ENCODE data around the gene CD86.

DNA sequence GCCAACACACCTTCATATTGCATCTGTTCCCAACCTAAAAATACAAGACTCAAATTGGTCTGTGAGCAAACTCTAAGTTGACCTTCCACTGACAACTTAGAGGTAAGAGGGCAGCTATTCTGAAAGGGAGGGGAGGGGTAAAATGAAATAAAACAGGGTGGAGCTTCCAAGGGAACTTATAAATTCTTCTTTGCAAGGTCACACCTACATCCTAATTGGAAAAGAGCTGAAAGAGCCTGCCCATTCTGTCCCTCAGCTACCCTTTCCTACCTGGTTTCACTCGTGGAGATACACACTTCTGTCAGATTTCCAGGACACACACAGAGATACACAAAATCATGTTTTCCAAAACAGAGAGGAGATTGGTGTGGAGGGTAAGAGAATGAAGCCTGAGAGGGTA is 34.1 kb upstream of the CD86 start:
- TF ChIP-seq, protein P1, sequence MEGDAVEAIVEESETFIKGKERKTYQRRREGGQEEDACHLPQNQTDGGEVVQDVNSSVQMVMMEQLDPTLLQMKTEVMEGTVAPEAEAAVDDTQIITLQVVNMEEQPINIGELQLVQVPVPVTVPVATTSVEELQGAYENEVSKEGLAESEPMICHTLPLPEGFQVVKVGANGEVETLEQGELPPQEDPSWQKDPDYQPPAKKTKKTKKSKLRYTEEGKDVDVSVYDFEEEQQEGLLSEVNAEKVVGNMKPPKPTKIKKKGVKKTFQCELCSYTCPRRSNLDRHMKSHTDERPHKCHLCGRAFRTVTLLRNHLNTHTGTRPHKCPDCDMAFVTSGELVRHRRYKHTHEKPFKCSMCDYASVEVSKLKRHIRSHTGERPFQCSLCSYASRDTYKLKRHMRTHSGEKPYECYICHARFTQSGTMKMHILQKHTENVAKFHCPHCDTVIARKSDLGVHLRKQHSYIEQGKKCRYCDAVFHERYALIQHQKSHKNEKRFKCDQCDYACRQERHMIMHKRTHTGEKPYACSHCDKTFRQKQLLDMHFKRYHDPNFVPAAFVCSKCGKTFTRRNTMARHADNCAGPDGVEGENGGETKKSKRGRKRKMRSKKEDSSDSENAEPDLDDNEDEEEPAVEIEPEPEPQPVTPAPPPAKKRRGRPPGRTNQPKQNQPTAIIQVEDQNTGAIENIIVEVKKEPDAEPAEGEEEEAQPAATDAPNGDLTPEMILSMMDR (IDR thresholded peaks at IDR 0.05 in 8 of 11, conservative IDR thresholded peaks at IDR 0.05 in 3 of 11) = no peak
- no peak for TF ChIP-seq POLR2AphosphoS5 (IDR thresholded peaks at IDR 0.05)

Measured in spleen (tissue), 7 donors.